Duodenal mucosa (tissue), 2 donors: ENCODE results near the gene SDS.

Experiments used
- H3K27ac ChIP-seq: one replicate; pipeline ENCODE4 v1.7.0; 2013; ENCODE audit warnings: low read depth, low read length
- H3K27me3 ChIP-seq, 2 donors: one replicate each; pipeline ENCODE4 v1.7.0; 2013; ENCODE audit warnings: low read length in 2 of 2, control low read depth in 1 of 2; ENCODE audit not compliant: insufficient read depth in 2 of 2, control insufficient read depth in 1 of 2
- H3K36me3 ChIP-seq, 2 donors: one replicate each; pipeline ENCODE4 v1.7.0; 2013; ENCODE audit warnings: low read length in 2 of 2, control low read depth in 1 of 2; ENCODE audit not compliant: insufficient read depth in 2 of 2, control insufficient read depth in 1 of 2
- H3K4me1 ChIP-seq, 2 donors: one replicate each; pipeline ENCODE4 v1.7.0; 2013; ENCODE audit warnings: low read length in 2 of 2, control low read depth in 1 of 2; ENCODE audit not compliant: insufficient read depth in 2 of 2, control insufficient read depth in 1 of 2
- H3K4me3 ChIP-seq, 2 donors: one replicate each; pipeline ENCODE4 v1.7.0; 2013; ENCODE audit warnings: low read length in 2 of 2, low read depth in 1 of 2
- H3K9ac ChIP-seq, 2 donors: one replicate each; pipeline ENCODE4 v1.7.0; 2013; ENCODE audit warnings: low read length in 2 of 2, low read depth in 1 of 2
- H3K9me3 ChIP-seq, 2 donors: one replicate each; pipeline ENCODE4 v1.7.0; 2013; ENCODE audit warnings: low read length in 2 of 2, control low read depth in 1 of 2; ENCODE audit not compliant: control insufficient read depth in 1 of 2

Gene SDS

GRCh38 chr12:113382206-113382605, 21.5 kb downstream of the SDS start:
- Histone ChIP-seq H3K4me1 (no peaks in the 10 kb centered on the region), H3K27me3 (no peaks in the 10 kb centered on the region), H3K9ac (no peak overlapping the region), H3K4me3 (no peak overlapping the region), H3K36me3 (peaks cover 11 to 24% of the 10 kb centered on the region in 2 donors), H3K27ac (no peak overlapping the region), H3K9me3 (no peaks in the 10 kb centered on the region)

GRCh38 chr12:113381220-113381619, 22.5 kb downstream of the SDS start:
- H3K36me3 ChIP-seq: peaks cover 11 to 26% of the 10 kb centered on the region in 2 donors
- no peaks in the 10 kb centered on the region for H3K9me3 ChIP-seq
- no peak overlapping the region for H3K9ac ChIP-seq
- no peaks in the 10 kb centered on the region for H3K27me3 ChIP-seq
- H3K4me1 ChIP-seq: no peaks in the 10 kb centered on the region
- no peak overlapping the region for H3K4me3 ChIP-seq
- H3K27ac ChIP-seq: no peak overlapping the region

- H3K9me3 ChIP-seq: no peaks in the 10 kb centered on the region
- H3K27ac ChIP-seq: no peak overlapping the region
- no peaks in the 10 kb centered on the region for H3K27me3 ChIP-seq
- H3K36me3 ChIP-seq: peaks cover 5 to 21% of the 10 kb centered on the region in 2 donors
- no peak overlapping the region for H3K4me3 ChIP-seq
- H3K4me1 ChIP-seq: no peaks in the 10 kb centered on the region
- H3K9ac ChIP-seq: no peak overlapping the region
These were observed 25.4 kb downstream of the SDS start for GRCh38 chr12:113378291-113378690.

- H3K4me1 ChIP-seq: no peaks in the 10 kb centered on the region
- H3K27ac ChIP-seq: no peak overlapping the region
- H3K36me3 ChIP-seq: peaks cover 0 to 28% of the 10 kb centered on the region in 2 donors
- no peaks in the 10 kb centered on the region for H3K9me3 ChIP-seq
- H3K27me3 ChIP-seq: no peaks in the 10 kb centered on the region
- no peak overlapping the region for H3K9ac ChIP-seq
- no peak overlapping the region for H3K4me3 ChIP-seq
These were observed 28.8 kb downstream of the SDS start for GRCh38 chr12:113374823-113375428.

GRCh38 chr12:113373969-113374368, 29.7 kb downstream of the SDS start:
- H3K4me1 ChIP-seq: no peaks in the 10 kb centered on the region
- no peak overlapping the region for H3K27ac ChIP-seq
- no peak overlapping the region for H3K4me3 ChIP-seq
- no peak overlapping the region for H3K9ac ChIP-seq
- peaks cover 0 to 25% of the 10 kb centered on the region in 2 donors for H3K36me3 ChIP-seq
- no peaks in the 10 kb centered on the region for H3K27me3 ChIP-seq
- H3K9me3 ChIP-seq: no peaks in the 10 kb centered on the region

- Histone ChIP-seq H3K36me3 (peaks cover under 1 to 25% of the 10 kb centered on the region in 2 donors), H3K27ac (no peak overlapping the region), H3K9me3 (no peaks in the 10 kb centered on the region), H3K9ac (no peak overlapping the region), H3K4me1 (no peaks in the 10 kb centered on the region), H3K4me3 (no peak overlapping the region), H3K27me3 (no peaks in the 10 kb centered on the region)
These were observed 30.2 kb downstream of the SDS start for GRCh38 chr12:113373440-113373839.

- no peak overlapping the region for H3K27ac ChIP-seq
- H3K9me3 ChIP-seq: no peaks in the 10 kb centered on the region
- no peak overlapping the region for H3K9ac ChIP-seq
- no peaks in the 10 kb centered on the region for H3K4me1 ChIP-seq
- H3K4me3 ChIP-seq: no peak overlapping the region
- H3K36me3 ChIP-seq: peaks cover 3 to 25% of the 10 kb centered on the region in 2 donors
- no peaks in the 10 kb centered on the region for H3K27me3 ChIP-seq
These were observed 31.3 kb downstream of the SDS start for GRCh38 chr12:113372371-113372770.

GRCh38 chr12:113371808-113372207, 31.9 kb downstream of the SDS start:
- Histone ChIP-seq H3K9me3 (no peaks in the 10 kb centered on the region), H3K27ac (no peak overlapping the region), H3K9ac (no peak overlapping the region), H3K4me3 (no peak overlapping the region), H3K27me3 (no peaks in the 10 kb centered on the region), H3K4me1 (no peaks in the 10 kb centered on the region), H3K36me3 (peaks cover 3 to 25% of the 10 kb centered on the region in 2 donors)

GRCh38 chr12:113370923-113371682, 32.6 kb downstream of the SDS start:
- Histone ChIP-seq H3K27me3 (no peaks in the 10 kb centered on the region), H3K9me3 (no peaks in the 10 kb centered on the region), H3K4me1 (no peaks in the 10 kb centered on the region), H3K4me3 (no peak overlapping the region), H3K36me3 (peaks cover 3 to 20% of the 10 kb centered on the region in 2 donors), H3K9ac (no peak overlapping the region), H3K27ac (no peak overlapping the region)

- Histone ChIP-seq H3K4me3 (no peak overlapping the region), H3K4me1 (no peaks in the 10 kb centered on the region), H3K27ac (no peak overlapping the region), H3K9me3 (no peaks in the 10 kb centered on the region), H3K36me3 (peaks cover 3 to 19% of the 10 kb centered on the region in 2 donors), H3K27me3 (no peaks in the 10 kb centered on the region), H3K9ac (no peak overlapping the region)
These were observed 34.2 kb downstream of the SDS start for GRCh38 chr12:113369391-113369985.
